ENCODE data around the gene GRIK3.
"Not testable (repeated sequence)": the region's sequence is repeated elsewhere in the genome, so short reads cannot be mapped to it uniquely, and the experiment has no call there.

GRIK3 gene

DNA sequence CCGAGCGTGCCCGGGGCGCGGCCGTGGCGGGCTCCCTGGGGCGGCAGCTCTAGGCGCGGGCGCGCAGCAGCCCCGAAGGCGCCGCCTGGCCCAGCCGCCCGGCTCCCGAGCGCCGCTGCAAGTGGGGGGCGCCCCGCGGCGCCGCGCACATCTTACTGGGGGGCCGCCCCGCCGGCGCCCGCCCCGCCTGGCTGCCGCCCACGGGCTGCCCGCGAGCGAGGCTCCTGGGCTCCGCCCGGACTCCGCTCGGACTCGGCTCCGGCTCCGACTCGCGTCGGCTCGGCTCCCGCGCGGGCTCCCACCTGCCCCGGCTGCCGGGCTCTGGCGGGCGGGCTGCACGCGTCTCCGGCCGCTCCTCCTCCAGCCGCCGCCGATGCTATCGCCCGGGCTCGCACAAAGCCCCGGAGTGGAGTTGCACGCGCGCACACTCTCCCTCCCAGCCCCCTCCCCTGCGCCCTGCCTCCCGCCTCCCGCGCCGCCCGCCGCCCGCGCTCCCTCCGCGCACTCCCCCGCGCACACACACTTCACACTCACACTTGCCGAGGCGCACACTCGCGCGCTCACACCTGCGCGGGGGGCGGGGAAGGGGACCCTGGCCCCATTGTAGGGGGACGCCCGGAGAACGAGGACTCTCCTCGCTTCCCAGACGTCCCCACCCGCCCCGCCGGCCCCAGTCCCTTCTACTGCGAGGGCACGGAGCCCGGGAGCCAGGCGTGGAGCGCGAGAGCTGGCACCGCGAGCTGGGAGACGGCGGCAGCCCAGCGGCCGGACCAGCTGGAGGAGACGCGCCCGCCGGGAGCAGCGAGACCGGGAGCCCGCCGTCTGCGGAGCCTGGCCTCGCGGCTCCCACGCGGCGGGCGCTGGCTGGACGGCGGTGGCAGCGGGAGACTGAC is at the start of gene GRIK3:
TSS of gene GRIK3 (minus strand) at position 395 of the 893 bp plus-strand sequence. CDS start 407 bp downstream, outside the sequence.
- no peak for DNase-seq

GRCh38 chr1:37084013-37084412 is 49.7 kb upstream of the GRIK3 start:
- no peak for DNase-seq

DNA sequence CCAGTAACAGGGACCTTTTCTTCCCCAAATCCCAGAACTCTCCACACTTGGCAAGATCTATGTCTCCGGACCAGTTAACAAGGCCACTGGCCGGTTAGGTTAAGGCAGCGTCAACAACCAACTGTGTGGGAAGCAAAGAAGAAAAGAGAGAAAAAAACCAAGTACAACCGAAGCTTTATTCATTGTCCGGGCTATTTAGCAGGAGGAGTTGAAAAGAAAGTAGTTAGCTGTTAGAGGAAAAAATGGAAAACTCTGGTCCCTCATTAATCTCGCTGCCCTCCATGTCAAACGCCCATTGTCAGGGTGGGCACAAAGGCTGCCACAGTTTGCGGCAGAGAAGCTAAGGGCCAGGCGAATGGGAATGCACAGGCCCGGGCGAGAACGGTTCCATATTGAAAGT is 49.3 kb upstream of the GRIK3 start:
- DNase-seq, result no peak

DNA sequence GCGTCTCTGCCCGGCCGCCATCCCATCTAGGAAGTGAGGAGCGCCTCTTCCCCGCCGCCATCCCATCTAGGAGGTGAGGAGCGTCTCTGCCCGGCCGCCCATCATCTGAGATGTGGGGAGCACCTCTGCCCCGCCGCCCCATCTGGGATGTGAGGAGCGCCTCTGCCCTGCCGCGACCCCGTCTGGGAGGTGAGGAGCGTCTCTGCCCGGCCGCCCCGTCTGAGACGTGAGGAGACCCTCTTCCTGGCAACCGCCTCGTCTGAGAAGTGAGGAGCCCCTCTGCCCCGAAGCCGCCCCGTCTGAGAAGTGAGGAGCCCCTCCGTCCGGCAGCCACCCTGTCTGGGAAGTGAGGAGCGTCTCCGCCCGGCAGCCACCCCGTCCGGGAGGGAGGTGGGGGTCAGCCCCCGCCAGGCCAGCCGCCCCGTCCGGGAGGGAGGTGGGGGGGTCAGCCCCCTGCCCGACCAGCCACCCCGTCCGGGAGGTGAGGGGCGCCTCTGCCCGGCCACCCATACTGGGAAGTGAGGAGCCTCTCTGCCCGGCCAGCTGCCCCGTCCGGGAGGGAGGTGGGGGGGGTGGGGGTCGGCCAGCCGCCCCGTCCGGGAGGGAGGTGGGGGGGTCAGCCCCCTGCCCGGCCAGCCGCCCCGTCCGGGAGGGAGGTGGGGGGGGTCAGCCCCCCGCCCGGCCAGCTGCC is 46.1 kb upstream of the GRIK3 start:
- not testable (repeated sequence) for DNase-seq

DNA sequence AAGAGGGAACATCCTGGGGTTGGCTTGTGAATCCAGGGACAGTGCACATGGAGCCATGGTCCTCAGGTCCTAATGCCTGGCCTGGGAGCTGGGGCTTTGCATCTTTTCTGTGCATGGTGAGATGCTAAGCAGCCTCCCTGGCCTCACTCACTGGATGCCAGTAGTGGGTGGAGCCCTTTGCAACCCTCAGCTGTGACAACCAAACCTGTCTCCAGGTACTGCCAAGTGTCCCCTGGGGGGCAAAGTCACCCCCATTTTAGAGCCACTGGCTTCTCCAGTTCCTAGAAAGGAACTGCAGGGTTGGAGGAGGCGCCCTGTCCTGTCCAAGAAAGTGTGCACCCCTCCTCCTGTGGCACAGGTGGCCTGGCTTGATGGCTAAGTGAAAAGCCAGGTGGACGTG is 44.6 kb upstream of the GRIK3 start:
- no peak for DNase-seq

DNA sequence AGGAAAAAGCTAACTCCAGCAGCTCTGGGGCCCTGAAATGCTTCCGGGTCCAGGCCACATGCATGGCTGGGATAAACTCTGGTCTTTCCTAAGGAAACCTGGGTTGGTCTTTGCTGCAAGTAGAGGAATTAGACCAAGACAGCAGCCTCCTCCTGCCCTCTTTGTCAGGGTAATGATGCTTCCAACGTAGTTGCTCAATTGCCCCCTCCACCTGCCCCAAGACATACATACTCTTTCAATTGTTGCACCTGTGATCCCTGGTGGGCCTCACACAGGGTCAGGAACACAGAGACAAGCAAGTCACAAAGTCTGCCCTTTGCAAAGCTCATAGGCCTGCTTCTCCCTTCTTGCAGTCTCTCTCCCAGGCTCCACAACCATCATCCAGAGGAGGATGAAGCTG is 41.9 kb upstream of the GRIK3 start:
- DNase-seq, result no peak

GRCh38 chr1:37073854-37074379 is 39.6 kb upstream of the GRIK3 start:
- no peak for DNase-seq

GRCh38 chr1:37073152-37073853 is 39.0 kb upstream of the GRIK3 start:
- DNase-seq, result no peak

DNA sequence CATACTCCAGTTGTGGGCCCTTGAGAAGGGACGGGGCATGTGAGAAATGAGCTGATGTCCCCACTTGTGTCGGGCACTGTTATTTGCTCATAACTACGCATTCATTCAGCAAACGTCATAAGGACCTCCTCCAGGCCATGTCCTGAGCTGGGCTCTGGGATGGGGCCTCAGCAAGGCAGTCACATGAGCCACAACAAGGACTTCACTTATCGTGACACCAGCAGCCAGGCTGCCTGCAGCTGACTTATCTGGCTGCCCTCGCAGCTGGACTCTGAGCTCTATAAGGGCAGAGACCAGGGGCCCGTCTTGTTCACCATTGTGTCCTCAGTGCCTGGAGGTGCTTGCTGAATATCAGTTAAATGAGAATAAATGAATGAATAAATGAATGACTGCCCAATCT is 37.5 kb upstream of the GRIK3 start:
- no peak for DNase-seq

DNA sequence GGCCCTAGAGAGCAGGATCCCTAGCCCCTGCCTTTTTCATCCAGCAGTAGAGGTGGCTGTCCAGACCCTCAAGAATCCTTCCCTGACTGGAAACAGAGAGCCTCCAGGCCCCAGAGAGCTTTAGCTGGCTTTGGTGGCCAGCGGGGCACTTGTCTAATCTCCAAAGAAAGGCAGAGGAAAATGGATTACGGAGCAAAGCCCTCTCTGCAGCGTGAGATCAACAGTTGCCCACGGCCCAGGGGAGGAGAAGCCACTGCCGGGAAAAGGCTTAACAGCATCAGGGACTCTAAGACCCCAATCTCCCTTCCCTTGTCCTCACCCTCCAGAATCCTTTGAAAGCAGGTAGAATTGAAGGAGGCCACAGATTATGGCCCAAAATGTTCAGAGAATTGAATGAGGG is 35.8 kb upstream of the GRIK3 start:
- no peak for DNase-seq

GRCh38 chr1:37069406-37069805 is 35.1 kb upstream of the GRIK3 start:
- DNase-seq, result no peak

- no peak for DNase-seq
Measured at GRCh38 chr1:37068897-37069296, 34.6 kb upstream of the GRIK3 start.

DNA sequence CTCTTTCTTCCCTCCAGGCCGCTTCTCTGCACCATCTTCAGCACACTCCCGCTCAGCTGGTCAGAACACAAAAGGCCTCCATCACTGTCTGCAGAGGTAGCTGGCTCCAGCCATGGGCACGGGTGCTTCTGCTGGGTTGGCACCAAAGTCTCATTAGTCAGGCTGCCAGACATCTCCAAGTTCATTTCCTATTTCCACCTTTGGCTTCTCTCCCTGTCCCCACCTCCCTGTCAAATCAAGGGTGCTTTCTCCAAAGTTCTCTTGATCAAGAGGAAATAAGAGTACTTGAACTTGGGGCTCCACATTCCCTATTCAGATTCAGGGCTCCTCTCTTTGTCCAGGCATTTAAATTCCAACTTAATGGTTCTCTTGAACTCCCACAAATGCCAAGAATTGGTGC is 33.9 kb upstream of the GRIK3 start:
- no peak for DNase-seq

DNA sequence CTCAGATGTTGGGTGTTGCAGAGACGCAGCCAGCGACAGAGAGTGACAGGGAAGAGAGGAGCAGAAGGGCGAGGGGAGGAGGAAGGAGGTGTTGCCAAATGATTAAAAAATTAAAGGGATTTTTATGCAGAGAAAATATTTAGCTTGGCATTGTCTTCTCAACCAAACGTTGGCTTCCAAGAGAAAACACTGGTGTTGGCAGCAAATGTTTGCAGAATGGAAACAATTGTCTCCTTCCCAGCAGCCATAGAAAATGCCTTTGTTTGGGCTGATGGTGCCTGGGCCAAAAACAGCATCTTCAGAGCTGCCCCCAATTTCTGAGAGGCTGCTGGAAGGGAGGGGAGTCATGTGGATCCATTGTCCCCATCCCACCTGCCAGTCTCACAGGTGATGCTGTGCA is 29.7 kb upstream of the GRIK3 start:
- no peak for DNase-seq

GRCh38 chr1:37059346-37059745 is 25.0 kb upstream of the GRIK3 start:
- no peak for DNase-seq

DNA sequence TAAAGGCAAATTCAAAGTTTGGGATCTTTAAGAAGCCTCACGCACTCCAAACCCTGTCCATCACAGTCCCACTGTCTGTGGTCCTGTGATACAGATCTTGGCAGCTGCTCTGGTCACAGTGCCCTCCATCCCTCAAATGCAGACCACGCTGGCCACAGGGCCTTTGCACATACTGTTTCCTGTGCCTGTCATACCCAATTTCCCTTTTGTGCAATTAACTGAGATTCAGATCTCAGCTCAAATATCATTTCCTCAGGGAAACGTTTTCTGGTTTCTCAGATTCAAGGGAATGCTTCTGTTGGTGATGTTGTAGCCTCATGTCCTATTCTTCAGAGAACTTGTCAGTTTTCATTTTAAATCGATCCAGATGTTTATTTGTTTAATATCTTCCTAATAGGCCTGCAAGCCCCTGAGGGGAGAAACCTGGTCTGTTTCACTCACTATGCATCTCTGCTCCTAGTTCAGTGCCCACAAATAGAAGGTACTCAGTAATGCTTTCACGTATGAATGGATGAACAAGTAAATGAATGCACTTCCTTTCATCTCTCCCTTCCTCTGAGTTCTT is 24.2 kb upstream of the GRIK3 start:
- no peak for DNase-seq

GRCh38 chr1:37056325-37056724 is 22.0 kb upstream of the GRIK3 start:
- no peak for DNase-seq

DNA sequence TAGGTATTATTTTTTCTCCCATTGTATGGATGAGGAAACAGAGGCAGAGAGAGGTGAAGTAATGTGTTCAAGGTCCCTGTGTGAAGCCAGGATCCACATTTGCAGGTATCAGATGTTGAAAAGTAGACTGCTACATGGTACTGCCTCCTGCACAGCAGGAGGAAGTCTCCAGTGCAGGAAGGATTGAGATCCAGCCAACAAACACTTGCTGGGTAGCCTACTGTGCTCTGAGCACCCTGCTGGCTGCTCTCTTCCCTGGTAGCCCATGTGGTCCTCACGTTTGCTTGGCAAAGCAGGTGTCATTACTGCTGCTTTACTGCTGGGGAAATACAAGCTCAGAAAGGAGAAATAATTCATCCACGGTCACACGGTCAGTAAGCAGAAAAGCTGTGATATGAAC is 21.3 kb upstream of the GRIK3 start:
- no peak for DNase-seq

DNA sequence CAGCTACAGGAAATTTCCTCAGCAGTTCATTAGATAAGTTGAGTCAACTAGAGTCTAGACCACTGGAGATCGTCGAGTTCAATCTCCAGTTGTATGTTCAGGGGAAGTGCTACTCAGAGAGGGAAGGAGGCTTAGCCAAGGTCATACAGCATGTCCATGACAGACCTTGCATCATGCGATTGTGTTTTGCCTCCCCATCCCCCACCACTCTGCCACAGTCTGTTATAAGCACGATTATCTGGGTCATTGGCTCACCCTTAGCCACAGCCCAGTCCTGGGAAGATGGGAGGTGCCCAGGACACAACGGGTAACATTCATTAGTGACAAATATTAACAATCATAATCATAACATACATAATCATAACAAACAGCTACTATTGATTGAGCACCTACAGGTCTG is 18.9 kb upstream of the GRIK3 start:
- DNase-seq, result no peak

DNA sequence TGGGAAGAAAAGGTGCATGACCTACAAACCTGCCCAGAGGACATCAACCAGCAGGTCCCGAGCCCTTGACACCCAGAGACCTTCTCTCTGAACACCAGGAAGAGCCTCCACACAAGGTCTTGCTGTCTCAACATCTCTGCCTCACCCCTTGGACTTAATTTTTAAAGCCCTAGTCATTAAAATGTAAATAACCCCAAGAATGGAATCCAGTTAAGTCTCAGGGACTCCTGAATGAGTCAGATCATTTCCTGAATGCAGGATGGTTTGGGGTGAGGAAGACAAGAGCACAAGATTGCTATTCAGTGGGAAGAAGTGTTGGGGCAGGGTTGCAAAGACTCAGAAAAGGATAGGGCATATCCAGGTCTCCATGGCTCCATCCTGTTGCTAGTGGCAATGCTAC is 17.8 kb upstream of the GRIK3 start:
- DNase-seq, result no peak

DNA sequence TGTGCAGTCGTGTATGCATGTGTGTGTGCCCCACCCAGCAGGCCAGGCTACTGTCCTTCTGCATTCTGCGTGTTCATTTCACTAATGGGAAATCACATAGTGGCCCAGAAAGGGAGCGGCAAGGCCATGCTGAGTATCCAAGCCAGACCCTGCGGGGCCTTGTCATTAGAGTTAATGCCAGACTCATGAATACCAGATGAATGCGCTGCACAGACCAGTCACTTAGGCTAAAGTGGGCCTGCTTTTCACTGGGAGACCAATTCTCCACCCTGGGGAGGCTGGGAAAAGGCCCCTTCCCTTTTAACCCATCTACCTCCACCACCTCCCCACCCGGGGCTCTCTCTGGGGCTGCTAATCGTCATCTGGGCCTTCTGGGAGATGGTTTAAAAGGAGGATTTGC is 17.0 kb upstream of the GRIK3 start:
- DNase-seq, result no peak

- no peak for DNase-seq
Measured at GRCh38 chr1:37047542-37047941, 13.2 kb upstream of the GRIK3 start.

DNA sequence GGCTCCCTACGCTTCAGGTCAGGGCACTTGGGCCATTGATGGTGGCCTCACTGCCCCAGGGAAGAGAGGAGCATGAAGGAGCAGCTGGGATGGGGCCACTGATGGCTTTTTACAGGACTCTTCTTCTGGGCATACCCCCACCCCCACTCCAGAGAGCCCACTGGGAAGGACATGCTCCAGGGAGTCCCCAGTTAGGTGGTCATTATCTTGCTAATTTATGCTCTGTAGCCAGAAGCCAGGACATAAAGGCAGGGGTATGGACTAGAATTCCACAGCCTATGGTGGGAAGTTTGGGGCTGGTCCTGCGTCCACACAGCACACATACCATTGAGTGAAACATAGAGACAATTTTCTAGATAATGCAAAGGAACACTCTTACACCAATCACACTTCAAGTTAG is 8.8 kb upstream of the GRIK3 start:
- DNase-seq, result no peak
